ENCODE results near the gene TTLL5. TPM values are rescaled to one million over a fixed set of nuclear protein-coding genes. Genes with fewer than 3 reads are reported as not detected.

TTLL5 gene
- total RNA-seq = 36.9 and 41.7 TPM in 2 replicates

DNA sequence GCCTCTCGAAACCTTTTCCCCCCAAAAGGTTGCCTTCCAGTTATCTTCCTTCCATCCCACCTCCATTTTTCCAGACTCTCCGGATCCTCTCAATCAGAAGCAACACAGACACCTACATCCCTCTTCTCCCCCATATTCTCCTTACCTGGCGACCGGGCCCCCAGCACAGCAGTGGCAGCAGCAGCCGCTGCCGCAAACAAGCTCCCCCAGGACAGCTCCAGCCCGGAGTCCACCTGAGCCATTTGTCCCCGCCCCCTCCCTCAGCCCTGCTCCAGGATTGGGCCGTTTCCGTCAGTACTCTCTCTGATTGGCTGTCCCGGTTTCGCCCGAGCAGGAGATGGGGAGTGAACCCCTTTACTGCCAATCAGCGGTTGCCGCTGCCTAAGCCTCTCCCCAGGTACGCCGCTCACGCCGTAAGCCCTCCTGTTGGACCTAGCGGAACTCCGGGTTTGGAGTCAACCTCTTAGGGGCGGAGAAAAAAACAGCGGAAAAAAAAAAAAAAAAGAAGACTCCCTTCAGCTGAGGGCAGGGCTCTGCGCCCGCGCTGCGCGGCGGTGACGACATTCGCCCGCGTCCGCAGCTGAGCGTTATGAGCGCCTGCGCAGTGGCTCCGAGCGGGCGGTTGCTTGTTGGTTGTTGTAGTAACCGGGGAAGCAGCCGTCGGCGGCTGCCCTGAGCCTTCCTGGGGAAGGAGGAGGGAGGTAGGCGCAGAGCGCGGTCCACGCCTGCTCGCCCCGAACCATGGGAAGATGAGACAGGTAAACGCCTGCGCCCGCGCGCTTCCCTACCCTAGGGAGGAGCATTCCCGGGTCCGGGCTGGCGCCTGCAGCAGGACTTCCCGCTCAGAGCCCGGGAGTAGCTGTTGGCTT lies at the start of gene TTLL5, which contains the start of gene ERG28:
Gene TTLL5 (plus strand): TSS at position 617 of the 869 bp plus-strand sequence. CDS start 1,904 bp downstream, outside the sequence.
Gene ERG28 (minus strand): TSS at position 247 of the 869 bp plus-strand sequence. CDS start 3,374 bp downstream, outside the sequence.
- peak; percentile 99 for DNase-seq

DNA sequence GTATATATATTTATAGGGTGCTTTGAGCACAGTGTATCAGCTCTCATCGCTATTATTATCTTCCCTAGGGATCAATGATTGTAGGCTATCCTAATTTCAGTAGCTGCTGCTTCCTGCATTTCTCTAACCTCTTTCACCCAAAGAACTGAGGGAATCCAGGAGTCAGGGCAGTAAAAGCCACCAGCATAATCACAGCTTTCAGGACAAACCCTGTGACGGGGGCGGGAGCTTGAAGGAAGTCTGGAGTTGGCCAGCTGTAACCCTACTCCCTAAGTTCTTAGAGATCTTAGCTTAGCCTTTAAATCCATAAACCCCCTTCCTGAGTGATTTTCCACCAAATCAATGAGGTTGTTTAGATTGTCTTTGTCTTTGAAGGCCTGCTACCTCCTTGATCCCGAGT lies 48.9 kb upstream of the TTLL5 start:
- DNase-seq = no peak

GRCh38 chr14:75614179-75614578 lies 46.9 kb upstream of the TTLL5 start:
- DNase-seq = no peak

DNA sequence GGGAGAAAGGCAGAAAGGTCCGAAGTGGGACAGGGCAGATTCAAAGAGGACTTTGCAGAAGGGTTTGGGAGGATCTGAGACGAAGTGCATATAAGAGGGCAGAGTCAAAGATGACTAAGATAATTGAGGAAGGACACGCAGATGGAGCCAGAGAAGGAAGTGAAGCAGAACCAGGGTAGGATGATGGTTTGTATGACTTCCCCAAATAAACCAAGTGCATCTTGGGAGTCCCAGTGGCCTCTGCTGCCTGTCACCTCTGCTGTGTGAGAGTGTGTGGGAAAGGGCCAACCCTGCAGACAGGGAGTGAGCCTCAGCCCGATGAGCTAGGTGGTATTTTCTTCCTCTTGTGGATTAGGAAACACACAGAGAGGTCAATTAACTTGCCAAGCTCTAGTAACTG lies 45.8 kb upstream of the TTLL5 start:
- no peak for DNase-seq

DNA sequence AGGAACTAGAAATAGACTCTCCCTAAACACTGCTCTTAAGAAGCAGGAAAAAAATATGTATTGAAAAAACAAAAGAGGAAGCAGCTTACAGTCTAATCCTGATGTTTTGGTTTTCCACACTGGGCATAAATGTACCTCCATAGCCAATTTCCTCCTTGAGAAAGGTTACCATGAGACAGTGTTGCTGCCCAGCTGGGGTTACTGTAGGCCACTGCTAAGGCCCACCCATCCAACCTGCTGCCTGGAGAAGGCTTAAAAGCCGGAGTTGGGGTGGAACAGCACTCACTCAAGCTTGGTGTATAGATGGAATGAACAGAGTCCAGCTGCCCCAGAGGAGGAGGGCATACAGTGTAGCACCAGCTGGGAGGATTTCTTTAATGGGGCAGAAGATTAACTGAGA lies 41.5 kb upstream of the TTLL5 start:
- peak; percentile 36 for DNase-seq

DNA sequence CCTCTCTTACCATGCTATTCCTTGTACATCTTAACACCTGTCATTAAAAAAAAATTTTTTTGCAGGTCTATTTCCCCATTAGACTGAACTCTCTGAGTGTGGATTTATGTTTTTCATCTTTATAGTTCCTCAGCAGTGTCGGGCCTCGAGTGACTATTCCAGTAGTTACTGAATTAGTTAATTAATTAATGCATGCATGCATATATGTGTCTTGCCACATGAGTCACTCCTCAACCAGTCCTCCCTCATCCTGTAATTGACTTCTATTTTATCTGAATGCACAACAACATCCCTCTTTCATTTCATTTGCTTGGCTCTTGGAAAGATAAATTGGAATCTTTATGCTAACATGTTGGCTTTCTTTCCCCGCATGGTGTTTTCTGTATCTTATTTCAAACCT lies 36.0 kb upstream of the TTLL5 start:
- DNase-seq = no peak

DNA sequence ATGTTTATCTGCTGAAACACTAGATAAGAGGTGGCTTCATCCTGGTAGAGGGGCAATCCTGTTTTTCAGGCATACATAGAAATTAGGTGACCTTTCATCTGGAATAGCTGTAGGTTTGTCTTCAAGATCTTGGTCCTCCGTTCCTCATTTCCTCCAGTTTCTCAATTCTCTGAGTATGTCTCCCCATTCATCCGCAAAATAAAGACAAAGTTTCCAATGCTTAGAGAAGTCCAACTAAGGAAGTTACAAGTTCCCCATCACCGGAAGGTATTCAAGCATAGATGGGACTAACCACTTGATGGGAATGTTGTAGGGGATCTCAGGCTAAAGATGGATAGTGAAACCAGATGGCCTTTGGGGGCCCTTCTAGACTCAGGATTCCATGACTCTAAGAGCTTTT lies 34.6 kb upstream of the TTLL5 start:
- no peak for DNase-seq

DNA sequence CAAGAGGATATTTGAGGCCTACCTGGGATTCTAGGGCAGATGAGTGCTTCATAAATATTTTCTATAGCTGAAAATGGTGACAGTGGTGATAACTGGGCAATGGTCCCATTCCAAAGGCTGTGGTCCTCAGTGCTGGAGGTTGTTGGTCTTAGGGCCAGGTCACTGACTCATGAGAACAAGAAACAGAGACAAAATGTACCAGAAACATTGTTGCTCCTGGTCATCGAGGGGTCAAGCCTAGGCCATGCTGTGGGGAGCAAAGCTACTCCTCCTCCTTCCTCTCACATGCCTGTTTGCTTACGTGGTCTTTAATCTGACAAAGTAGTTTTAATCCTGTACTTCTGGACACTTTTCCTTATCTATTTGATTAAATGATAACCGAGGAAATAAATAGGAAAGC lies 34.2 kb upstream of the TTLL5 start:
- no peak for DNase-seq

DNA sequence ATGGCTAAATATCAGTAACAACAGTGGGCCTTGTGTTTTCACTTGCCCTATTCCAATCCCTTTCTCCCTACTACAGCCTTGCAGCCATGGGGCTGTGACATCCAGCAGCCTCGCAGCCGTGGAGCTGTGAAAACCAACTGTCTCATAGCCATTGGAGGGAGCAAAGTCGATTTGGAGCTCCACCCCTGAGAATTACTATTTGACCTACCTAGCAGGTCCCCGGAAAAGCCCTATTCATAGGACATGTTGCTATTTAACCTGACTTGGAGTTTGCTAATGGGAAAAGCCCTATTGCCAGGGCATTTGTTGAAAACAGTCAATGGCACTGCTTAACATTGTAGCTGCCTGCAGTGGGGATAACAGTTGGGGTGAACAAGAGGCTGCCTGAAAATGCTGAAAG lies 33.6 kb upstream of the TTLL5 start:
- no peak for DNase-seq

- DNase-seq = no peak
Observed at GRCh38 chr14:75628816-75629215, 32.2 kb upstream of the TTLL5 start.

DNA sequence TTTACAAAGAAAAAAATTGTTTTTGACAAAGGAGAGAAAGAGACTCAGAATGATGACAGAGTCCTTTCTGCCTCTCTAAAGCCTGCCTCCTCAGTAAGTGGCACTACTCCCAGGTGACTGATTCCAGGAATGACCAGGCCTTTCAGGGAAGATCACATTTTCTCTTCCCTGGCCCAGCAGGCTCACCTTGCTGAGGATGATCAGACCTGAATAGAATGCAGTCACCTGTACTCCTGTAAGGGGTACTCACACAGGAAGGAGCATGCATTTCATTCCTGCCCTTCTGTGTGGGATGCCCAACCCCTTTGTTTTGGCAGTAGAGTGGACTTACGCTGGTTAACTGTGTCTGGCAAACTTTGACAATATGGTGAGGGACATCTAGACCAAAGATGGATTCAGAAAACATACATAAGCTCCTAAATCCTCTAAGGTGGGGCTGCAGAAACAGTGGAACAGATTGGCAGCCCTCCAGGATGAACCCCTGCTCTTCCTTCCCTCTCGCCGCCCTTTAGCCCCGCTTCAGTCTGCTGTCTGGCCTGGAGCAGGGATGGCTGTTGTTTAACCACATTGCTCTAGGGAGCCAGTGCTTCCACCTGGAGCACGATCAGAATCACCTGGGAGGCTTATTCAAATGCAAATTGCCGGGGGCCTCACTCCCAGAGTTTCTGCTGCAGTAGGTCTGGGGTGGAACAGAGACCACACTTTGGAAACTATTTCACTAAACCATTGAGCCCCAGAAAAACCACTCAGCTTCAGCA lies 30.2 kb upstream of the TTLL5 start:
- DNase-seq = no peak

- DNase-seq = no peak
Observed at GRCh38 chr14:75631453-75631831, 29.6 kb upstream of the TTLL5 start.

DNA sequence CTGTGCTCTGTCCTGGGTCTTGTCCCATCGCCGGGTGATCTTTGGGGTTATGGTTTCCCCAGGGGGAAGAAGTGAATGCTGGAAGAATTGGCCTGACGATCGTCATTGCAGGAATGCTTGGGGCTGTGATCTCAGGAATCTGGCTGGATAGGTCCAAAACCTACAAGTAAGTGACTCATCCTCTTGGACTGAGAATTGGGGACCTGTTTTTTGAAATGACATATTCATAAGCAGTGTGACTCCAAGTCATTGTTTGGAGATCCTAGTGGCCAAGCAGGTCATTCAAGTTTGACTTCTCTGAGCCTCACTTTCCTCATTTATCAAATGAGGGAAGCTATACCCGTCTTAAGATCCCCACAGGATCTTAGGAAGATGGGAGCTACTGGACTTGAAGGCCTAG lies 26.2 kb upstream of the TTLL5 start:
- no peak for DNase-seq

- DNase-seq = no peak
Observed at GRCh38 chr14:75636100-75636692, 24.9 kb upstream of the TTLL5 start.

GRCh38 chr14:75640876-75641275 lies 20.2 kb upstream of the TTLL5 start:
- DNase-seq = no peak

DNA sequence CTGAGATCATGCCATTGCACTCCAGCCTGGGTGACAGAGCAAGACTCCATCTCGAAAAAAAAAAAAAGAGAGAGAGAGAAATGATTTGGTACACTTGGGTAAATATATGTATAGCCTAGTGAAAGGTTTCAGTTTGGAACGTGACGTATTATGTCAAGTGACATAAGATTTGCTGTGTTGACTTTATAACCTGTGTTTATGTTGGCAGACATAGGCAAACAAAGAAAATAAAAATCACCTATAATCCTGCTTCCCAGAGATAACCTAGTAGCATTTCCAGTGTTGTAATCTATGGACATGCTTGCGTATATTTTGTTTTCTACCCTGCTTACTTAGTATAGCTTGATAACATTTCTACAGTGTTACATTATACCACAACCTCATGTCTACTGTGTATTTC lies 17.1 kb upstream of the TTLL5 start:
- DNase-seq = no peak

DNA sequence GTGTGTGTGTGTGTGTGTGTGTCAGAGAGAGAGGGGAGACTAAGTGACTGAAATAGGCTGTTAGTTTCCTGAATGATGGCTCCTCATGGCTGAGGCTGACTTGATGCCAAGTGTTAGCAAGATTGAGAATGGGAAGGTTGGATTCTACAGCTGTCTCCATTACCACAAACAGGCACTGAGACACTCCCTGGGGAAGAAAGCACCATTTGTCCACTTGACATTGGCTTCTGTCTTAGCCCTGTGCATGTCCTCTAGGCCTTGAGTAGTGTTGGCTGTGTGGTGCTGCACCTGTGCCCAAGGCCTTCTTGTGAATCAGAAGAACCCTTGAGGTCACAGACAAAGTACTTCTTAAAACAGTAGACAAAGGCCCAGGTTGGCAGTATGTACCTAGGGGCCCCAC lies 16.0 kb upstream of the TTLL5 start:
- DNase-seq = no peak

- peak; percentile 50 for DNase-seq
Observed at GRCh38 chr14:75646762-75647161, 14.3 kb upstream of the TTLL5 start.

DNA sequence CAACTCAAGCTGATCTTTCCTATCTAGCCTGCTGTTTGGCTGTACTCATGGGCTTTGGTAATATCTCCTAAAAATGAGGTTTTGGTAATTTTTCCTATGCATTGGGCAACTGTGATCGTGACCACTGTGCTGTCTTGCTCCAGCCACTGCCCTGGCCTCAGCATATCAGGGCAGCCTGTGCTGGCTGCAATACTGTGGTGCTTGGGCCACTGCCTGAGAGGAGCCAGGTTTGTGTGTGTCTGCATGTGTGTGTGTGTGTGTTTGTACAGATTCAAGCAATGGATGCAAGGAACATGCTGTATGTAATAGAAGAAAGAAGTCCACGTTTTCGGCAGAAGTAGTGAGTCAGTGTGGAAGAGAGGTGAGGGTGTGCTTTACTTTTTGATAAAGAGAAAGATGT lies 13.4 kb upstream of the TTLL5 start:
- peak; percentile 21 for DNase-seq

GRCh38 chr14:75648066-75648838 lies 12.8 kb upstream of the TTLL5 start:
- DNase-seq = peak; percentile 93

GRCh38 chr14:75649337-75649736 lies 11.7 kb upstream of the TTLL5 start:
- DNase-seq = no peak

DNA sequence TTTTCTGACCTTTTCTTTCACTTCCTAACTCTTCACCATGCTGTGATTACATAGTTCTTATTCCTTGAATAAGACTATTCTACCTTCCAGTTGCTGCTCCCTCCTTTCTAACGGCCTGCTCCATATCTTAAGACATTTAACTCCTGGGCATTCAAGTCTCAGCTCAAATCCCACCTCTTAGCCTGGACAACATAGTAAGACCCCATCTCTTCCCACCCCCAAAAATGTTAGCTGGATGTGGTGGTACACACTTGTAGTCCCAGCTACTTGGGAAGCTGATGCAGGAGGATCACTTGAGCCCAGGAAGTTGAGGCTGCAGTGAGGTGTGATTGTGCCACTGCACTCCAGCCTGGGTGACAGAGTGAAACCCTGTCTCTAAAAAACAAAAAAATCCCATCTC lies 11.3 kb upstream of the TTLL5 start:
- no peak for DNase-seq

All from dermis blood vessel endothelial cell (primary cell).